Activated T-cell treated with anti-CD3 and anti-CD28 coated beads, Interleukin-2, amount 50 U/mL, for 4 hours (primary cell): Measurements from ENCODE around the gene RETREG1. TPM values are rescaled to one million over a fixed set of nuclear protein-coding genes. Genes with fewer than 3 reads are reported as not detected.

Source experiments
- ATAC-seq, 2 donors: fragments of 200-7000 bp; cut with Tn5 transposase; one replicate each; pipeline ENCODE4 v1.10.0; 2021
- DNase-seq: peaks from one replicate; pipeline ENCODE4 v3.0.0-alpha.2; 2020
- H3K27me3 Mint-ChIP-seq: one replicate; pipeline ENCODE4 v1.8.0; 2021; ENCODE audit warnings: low read depth, mixed read lengths
- H3K36me3 Mint-ChIP-seq: one replicate; pipeline ENCODE4 v1.8.0; 2022; ENCODE audit warnings: mixed read lengths; ENCODE audit not compliant: insufficient read depth
- H3K4me1 Mint-ChIP-seq: one replicate; pipeline ENCODE4 v1.8.0; 2021; ENCODE audit warnings: low read depth, mixed read lengths
- H3K4me3 Mint-ChIP-seq: one replicate; pipeline ENCODE4 v1.8.0; 2021; ENCODE audit warnings: mild to moderate bottlenecking, moderate library complexity, mixed read lengths
- H3K9me3 Mint-ChIP-seq: one replicate; pipeline ENCODE4 v1.8.0; 2021; ENCODE audit warnings: mixed read lengths
- total RNA-seq, 3 donors: library from RNA; stranded (reverse); gene quantifications; one replicate each; pipeline ENCODE4 v1.2.1, GENCODE V29; 2021

RETREG1 gene
- total RNA-seq, 3 donors from 2014 or later, result 9.6 to 12.2 (median 10.1) TPM

DNA sequence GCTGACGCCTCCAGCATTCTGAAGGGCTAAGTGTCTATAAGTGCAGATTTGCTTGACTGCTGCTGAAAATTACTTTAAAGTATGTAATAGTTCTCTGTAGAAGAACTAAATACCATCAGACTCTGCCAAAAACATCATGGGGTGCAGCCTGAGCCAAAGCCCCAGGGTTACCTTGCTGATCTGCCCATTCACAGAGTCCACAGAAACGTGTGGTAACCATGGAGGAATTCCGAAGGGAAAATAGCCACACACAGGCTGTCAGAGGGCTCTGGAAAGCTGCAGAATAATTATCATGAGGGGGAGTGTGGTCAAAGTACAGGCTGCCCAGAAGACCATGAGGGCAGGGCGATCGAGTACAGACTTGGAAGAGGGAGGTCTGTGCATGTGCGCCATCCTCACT is 36.4 kb downstream of the RETREG1 start:
- DNase-seq (no peak), ATAC-seq (no peak)
- Mint-ChIP-seq H3K27me3 (no peaks in the 10 kb centered on the region), H3K9me3 (no peaks in the 10 kb centered on the region), H3K4me3 (no peak overlapping the region), H3K4me1 (peaks cover 10% of the 10 kb centered on the region), H3K36me3 (peaks cover 14% of the 10 kb centered on the region)

DNA sequence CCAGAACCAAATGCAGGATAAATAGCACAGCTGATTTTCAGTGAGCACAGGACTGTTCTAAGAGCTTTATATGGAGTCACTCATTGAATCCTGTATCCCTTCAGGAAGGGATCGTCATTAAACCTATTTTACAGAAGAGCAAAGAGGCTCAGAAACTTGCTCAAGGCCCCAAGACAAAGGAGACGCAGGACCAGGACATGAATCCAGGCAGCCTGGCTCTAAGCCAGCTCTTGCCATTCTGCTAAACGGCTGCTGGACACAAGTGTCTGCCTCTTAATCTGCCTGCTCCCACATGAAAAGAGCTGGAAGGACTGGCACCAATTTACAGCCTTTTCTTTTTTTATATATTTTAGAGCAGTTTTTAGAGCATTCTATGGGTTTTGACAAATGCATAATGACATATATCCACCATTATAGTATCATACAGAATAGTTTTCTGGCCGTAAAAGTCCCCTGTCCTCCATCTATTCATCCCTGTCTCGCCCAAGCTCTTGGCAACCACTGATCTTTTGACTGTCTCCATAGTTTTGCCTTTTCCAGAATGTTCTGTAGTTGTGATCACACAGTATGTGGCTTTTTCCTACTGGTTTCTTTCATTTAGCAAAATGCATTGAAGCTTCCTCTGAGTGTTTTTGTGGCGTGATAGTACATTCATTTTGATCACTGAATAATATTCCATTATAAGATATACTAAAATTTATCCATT is 37.5 kb downstream of the RETREG1 start:
- no peaks in the 10 kb centered on the region for H3K9me3 Mint-ChIP-seq
- H3K27me3 Mint-ChIP-seq, result no peaks in the 10 kb centered on the region
- H3K36me3 Mint-ChIP-seq, result peaks cover 14% of the 10 kb centered on the region
- no peak for DNase-seq
- ATAC-seq, result no peak
- peaks cover 12% of the 10 kb centered on the region for H3K4me1 Mint-ChIP-seq
- H3K4me3 Mint-ChIP-seq, result no peak overlapping the region

DNA sequence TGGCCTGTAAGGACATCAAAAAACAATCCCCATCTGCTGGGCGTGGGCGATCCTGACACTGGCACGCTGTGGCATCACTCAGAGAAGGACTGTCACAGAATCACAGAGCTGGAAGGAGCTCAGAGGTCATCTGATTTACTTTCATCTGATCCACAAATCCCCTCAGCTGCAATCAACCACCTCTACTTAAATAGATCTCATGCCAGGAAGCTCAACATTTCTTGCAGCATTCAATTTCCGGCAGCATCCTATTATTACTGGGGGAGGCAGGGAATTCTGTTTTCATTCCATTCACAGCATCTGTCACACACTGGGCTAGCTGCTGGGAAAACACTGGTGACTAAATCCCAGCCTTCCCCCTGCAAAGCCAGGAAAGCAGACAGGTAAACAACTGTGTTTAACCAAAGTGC is 38.3 kb downstream of the RETREG1 start:
- Mint-ChIP-seq H3K27me3 (no peaks in the 10 kb centered on the region), H3K4me1 (peaks cover 13% of the 10 kb centered on the region)

DNA sequence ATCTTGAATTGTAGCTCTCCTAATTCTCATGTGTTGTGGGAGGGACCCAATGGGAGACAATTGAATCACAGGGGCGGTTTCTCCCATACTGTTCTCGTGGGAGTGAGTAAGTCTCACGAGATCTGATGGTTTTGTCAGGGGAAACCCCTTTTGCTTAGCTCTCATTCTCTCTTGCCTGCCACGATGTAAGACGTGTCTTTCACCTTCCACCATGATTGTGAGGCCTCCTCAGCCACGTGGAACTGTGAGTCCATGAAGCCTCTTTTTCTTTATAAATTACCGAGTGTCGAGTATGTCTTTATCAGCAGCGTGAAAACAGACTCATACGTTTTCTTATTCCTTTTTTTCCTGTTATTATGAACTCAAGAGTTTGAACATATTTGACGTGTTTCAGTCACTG is 39.1 kb downstream of the RETREG1 start:
- peak; percentile 30 to 62 for ATAC-seq
- Mint-ChIP-seq H3K4me1 (peaks cover 15% of the 10 kb centered on the region), H3K36me3 (peaks cover 16% of the 10 kb centered on the region), H3K27me3 (no peaks in the 10 kb centered on the region), H3K4me3 (no peak overlapping the region), H3K9me3 (no peaks in the 10 kb centered on the region)
- no peak for DNase-seq

More for the DNA sequence above, 38.3 kb downstream of the RETREG1 start:
- Mint-ChIP-seq H3K4me3 (no peak overlapping the region), H3K9me3 (no peaks in the 10 kb centered on the region), H3K36me3 (peaks cover 14% of the 10 kb centered on the region)
- no peak for DNase-seq
- no peak for ATAC-seq

DNA sequence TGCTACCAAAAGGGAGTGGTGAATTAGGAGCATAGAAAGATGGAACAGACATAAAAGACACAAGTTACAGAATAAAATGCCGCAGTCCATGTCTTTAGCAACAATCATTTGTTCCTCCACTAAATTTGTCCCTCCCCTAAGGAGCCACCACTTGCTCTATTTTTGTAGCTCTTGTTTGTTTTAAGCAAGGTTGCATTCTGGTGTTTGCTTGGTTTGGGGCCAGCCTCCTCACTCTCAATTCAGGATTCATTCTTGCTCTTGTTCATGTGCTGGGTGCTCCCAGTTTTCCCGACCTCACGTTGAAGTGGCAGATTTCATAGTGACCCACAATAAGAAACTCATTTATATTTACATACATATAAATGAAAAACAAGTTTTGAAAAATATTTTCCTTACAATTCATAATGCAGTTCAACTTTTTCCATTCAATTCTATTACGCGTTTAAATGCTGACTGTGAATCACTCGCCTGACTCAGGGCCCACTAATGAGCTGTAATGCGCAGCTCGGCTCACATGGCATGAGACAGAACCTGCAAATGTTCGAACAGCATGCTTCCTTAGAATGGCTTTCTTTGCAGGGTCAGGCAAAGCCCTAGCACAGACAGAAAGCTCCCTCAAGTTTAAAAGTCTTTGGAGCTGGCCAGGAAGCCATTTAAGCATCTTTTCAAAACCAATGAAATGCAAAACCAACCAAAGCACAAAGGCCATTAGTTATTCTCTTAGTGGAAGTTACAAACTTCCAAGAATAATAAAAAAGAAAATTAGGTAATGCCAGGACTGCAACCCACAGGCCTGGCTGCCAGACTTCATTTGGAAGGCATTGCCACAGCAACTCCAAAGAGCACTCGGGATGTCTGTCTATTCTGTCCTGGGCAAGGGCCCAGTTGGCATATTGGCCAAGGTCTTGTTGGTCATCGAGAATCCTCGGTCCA is 41.7 kb downstream of the RETREG1 start:
- H3K36me3 Mint-ChIP-seq, result peaks cover 18% of the 10 kb centered on the region
- H3K9me3 Mint-ChIP-seq, result no peaks in the 10 kb centered on the region
- no peak overlapping the region for H3K4me3 Mint-ChIP-seq
- no peak for ATAC-seq
- H3K27me3 Mint-ChIP-seq, result no peaks in the 10 kb centered on the region
- DNase-seq, result no peak
- peaks cover 13% of the 10 kb centered on the region for H3K4me1 Mint-ChIP-seq

DNA sequence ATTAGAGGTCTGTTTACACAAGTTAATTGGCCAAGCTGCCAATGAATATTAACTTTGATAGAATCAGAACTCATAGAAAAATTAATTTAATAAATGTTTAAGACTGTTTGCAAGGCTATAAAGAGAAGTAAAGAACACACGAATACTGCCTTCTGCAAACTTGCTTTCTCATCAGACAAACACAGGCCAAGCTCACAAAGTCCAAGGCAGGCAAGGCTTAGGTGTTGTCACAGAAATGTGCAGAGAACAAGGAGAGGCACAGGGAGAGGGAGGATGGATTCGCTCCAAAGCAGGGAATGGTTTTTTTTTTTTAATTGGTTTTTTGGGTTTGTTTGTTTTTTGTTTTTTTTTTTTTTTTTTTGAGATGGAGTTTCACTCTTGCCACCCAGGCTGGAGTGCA is 43.4 kb downstream of the RETREG1 start:
- ATAC-seq, result no peak
- DNase-seq, result no peak

DNA sequence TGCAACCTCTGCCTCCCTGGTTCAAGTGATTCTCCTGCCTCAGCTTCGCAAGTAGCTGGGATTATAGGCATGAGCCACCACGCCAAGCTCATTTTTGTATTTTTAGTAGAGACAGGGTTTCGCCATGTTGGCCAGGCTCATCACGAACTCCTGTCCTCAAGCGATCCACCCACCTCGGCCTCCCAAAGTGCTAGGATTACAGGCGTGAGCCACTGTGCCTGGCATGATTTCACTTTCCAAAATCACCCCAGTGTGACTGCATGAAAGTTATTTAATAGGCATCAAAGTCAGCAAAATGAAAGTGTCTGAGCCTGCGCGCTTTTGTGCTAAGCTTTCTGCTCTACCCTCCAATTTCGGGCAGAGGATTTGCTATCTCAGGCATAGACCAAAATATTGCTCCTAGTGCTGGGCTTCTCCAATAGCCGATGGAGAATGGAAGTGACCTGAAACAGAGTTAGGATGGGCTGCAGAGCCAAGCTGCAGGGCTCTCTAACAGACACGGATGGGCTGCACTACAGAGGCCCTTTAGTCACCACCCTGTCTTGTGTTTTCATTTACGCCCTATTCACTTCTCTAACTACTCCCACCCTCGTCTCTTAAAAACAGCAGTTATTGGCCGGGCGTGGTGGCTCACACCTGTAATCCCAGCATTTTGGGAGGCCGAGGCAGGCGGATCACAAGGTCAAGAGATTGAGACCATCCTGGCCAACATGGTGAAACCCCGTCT is 44.3 kb downstream of the RETREG1 start:
- H3K27me3 Mint-ChIP-seq, result no peaks in the 10 kb centered on the region

More for the DNA sequence above, 43.4 kb downstream of the RETREG1 start:
- H3K36me3 Mint-ChIP-seq, result peaks cover 24% of the 10 kb centered on the region
- peaks cover 11% of the 10 kb centered on the region for H3K4me1 Mint-ChIP-seq
- no peaks in the 10 kb centered on the region for H3K27me3 Mint-ChIP-seq
- H3K9me3 Mint-ChIP-seq, result no peaks in the 10 kb centered on the region
- H3K4me3 Mint-ChIP-seq, result no peak overlapping the region

DNA sequence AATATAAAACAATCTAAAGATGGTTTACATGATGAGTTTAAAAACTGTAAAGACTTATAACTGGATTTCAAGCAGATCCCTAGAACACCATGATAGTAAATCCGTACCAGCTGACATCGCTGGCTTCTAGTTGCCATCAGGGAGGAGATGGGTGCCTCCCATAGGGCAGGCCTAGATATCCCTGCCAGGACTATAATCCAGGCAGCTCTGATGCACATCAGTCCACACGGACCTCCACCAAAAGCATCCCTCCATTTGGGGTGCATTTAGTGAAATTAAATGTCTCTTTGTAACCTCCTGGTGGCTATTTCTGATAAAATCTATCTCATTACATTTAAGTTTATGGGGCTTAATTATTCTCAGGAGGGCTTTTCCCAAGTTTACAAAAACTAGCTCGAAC is 45.8 kb downstream of the RETREG1 start:
- Mint-ChIP-seq H3K9me3 (no peaks in the 10 kb centered on the region), H3K27me3 (no peaks in the 10 kb centered on the region), H3K4me1 (peaks cover 20% of the 10 kb centered on the region), H3K4me3 (no peak overlapping the region), H3K36me3 (peaks cover 28% of the 10 kb centered on the region)
- DNase-seq (no peak), ATAC-seq (no peak)

More for the DNA sequence above, 44.3 kb downstream of the RETREG1 start:
- DNase-seq, result no peak
- H3K36me3 Mint-ChIP-seq, result peaks cover 22% of the 10 kb centered on the region
- H3K9me3 Mint-ChIP-seq, result no peaks in the 10 kb centered on the region
- no peak for ATAC-seq
- no peak overlapping the region for H3K4me3 Mint-ChIP-seq
- peaks cover 12% of the 10 kb centered on the region for H3K4me1 Mint-ChIP-seq

DNA sequence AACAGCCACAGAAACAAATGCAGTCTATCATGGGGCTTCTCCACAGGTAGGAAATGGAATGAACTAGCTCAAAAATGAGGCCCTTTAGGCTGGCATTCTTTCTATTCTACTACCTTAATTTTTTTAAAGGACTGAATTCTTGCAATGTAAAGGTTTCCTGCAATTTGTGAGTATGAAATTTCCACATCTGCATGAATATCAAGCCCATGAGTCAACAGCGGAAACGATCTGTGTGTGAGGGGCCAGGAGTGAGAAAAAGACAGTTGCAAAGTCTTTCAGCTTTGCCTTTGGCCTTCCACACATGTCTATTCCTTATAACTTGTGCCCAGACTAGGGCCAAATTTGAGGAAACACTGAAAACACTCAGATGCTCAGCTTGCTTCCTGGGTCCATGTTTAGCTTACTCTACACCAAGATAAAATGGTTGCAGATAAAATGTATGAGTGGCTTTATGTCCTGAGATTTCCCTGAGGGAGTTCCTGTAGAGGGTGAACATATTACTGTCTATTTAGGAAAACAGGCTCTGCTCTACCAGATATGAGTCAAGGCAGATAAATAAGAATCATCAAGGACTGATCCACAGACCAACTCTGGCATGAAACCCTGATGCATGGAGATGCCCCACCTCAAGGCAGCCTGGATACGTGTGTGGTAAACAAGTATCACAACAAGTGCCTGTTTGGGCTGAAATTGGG is 46.5 kb downstream of the RETREG1 start:
- Mint-ChIP-seq H3K4me1 (peaks cover 20% of the 10 kb centered on the region), H3K9me3 (no peaks in the 10 kb centered on the region)
- no peak for ATAC-seq

DNA sequence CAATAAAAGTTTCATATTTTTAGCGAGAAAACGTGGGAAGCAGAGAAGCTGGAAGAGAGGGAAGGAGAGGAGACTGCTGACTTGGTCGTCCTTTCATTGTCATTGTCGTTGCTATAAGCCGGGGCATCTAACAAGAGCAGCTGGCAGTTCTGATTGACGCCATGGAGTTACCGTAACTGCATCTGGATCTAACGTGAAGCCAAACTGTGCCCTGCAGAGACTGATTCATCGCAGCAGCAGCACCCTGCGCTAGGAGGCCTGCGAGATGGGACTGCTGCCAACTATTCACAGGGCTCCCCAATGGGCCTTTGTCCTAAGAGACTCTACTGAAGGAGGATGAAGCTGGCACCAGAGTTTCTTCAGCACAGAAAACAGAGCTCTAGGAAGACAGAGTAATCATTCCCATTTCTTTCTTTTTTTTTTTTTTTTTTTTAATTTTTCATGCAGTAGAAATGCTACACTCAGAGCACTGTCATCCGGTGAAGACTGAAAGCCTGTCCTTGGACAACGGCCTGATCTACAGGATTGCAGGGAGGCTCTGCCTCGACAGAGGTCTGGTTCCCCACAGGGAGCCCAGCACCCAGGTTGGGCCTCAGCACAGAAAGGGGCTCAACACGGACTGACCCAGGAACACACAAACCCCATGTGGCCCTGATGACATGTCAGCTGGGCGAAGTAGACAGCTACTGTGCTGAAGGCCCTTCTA is 47.8 kb downstream of the RETREG1 start:
- no peaks in the 10 kb centered on the region for H3K27me3 Mint-ChIP-seq
- H3K9me3 Mint-ChIP-seq, result no peaks in the 10 kb centered on the region
- ATAC-seq (no peak), DNase-seq (no peak)
- H3K36me3 Mint-ChIP-seq, result peaks cover 40% of the 10 kb centered on the region
- H3K4me1 Mint-ChIP-seq, result peaks cover 13% of the 10 kb centered on the region
- H3K4me3 Mint-ChIP-seq, result no peak overlapping the region

More for the DNA sequence above, 46.5 kb downstream of the RETREG1 start:
- H3K27me3 Mint-ChIP-seq, result no peaks in the 10 kb centered on the region
- no peak overlapping the region for H3K4me3 Mint-ChIP-seq
- peaks cover 33% of the 10 kb centered on the region for H3K36me3 Mint-ChIP-seq
- no peak for DNase-seq

DNA sequence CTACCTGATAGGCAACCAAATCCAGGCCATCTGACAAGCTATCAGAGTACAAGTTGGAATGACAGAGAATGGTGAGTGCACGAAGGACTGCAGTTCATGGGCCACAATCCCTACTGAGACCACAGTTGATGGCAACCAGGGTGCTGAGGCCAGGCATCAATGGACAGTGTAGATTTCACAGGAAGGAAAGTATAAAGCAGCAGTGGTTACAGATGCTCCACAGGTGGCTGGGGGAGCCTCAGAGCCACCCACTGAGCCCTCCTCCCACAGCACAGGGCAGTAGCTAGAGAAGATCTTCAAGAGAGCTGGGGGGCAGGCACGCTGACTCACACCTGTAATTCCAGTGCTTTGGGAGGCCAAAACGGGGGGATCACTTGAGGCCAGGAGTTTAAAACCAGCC is 49.4 kb downstream of the RETREG1 start:
- no peak overlapping the region for H3K4me3 Mint-ChIP-seq
- peaks cover 14% of the 10 kb centered on the region for H3K4me1 Mint-ChIP-seq
- no peak for ATAC-seq
- no peaks in the 10 kb centered on the region for H3K27me3 Mint-ChIP-seq
- DNase-seq, result no peak
- peaks cover 44% of the 10 kb centered on the region for H3K36me3 Mint-ChIP-seq
- no peaks in the 10 kb centered on the region for H3K9me3 Mint-ChIP-seq

DNA sequence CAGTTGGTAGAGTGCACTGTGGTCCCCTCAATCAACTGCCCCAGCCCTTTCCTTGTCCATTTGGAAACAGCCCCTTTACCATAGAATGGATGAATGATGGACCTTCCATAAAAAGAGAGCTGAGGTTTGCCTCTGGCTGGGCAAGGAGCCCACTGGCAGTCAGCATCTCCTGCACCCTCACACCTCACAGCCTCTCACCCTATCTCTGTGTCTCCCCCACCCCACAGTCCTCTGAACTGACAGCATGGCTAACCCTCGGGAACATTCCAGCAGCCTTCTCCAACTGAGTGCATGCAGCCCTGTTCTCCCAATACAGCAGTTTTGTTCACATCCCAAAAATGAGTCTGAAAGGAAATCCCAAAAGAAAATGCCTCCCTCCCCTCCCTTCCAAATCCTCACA is 51.7 kb downstream of the RETREG1 start:
- no peaks in the 10 kb centered on the region for H3K9me3 Mint-ChIP-seq
- no peak for DNase-seq
- H3K4me1 Mint-ChIP-seq, result peaks cover 14% of the 10 kb centered on the region
- no peaks in the 10 kb centered on the region for H3K27me3 Mint-ChIP-seq
- ATAC-seq, result no peak
- H3K36me3 Mint-ChIP-seq, result peaks cover 42% of the 10 kb centered on the region
- H3K4me3 Mint-ChIP-seq, result no peak overlapping the region

DNA sequence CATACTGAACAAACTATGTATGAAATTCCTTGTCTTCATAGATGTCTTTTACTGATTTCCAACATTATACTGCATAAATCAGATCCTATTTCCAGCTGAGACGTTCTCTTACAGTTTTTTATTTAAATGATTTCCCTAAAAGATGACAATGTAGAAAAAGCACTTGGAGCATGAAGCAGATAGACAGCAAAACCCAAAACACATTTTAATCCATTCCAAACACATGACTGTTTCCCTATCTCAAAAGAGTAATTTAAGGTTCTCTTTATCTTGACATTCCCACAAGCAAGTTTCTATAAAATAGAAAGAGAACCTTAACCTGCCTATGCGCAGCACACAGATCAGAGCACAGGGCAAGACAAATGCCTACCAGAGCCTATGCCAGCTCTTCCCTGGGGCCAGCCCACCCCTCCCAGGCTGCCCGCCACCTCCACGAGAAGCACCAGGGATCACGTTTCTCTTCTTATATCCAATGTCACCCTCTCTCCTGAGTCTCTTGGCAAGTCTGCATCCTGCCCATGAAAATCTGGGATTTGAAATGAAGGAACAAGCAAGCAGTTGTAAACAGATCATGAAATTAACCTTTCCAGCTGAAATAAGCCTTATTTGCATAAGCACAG is 52.4 kb downstream of the RETREG1 start:
- peaks cover 37% of the 10 kb centered on the region for H3K36me3 Mint-ChIP-seq
- no peak for ATAC-seq
- peaks cover 14% of the 10 kb centered on the region for H3K4me1 Mint-ChIP-seq

More for the DNA sequence above, 52.4 kb downstream of the RETREG1 start:
- Mint-ChIP-seq H3K4me3 (no peak overlapping the region), H3K9me3 (no peaks in the 10 kb centered on the region), H3K27me3 (no peaks in the 10 kb centered on the region)
- DNase-seq, result no peak
